K562 (cell line): ENCODE measurements around the gene NFAM1.

Experiments used
- CAMTA2 ChIP-seq: fragments of 250-450 bp; sonication (Bioruptor Pico); conservative IDR thresholded peaks from 2 replicates; pipeline ENCODE4 v1.5.1; 2022
- CHD2 ChIP-seq: IDR thresholded peaks from 2 replicates; pipeline ENCODE4 v1.6.1; 2011; ENCODE audit warnings: low read depth, low read length
- CTCF ChIP-seq, 3 experiments: IDR thresholded peaks in 2 of 3; conservative IDR thresholded peaks in 1 of 3; 2 replicates each; pipeline ENCODE4 v1.5.1; 2011 to 2012; ENCODE audit warnings: low read length in 3 of 3, mild to moderate bottlenecking in 3 of 3, control low read depth in 2 of 3, improper control_type of control experiment in 1 of 3, inconsistent platforms in 1 of 3, low read depth in 1 of 3, mixed read lengths in 1 of 3, moderate library complexity in 1 of 3; ENCODE audit not compliant: insufficient read depth in 2 of 3
- FOXP1 ChIP-seq: sonication (generic); formaldehyde crosslinking; IDR thresholded peaks from 2 replicates; pipeline ENCODE4 v1.8.0; 2022; ENCODE audit warnings: mild to moderate bottlenecking, missing genetic modification reagents
- PCBP2 ChIP-seq: fragments of 200-400 bp; formaldehyde crosslinking; IDR thresholded peaks from 2 replicates; pipeline ENCODE4 v1.6.1; 2018; ENCODE audit warnings: low read length, low read depth, mild to moderate bottlenecking, moderate library complexity; ENCODE audit not compliant: poor library complexity, severe bottlenecking
- SIN3A ChIP-seq, 2 experiments: fragments of 150-350 bp in 1 of 2; IDR thresholded peaks; 2 replicates each; pipeline ENCODE4 v1.6.1; 2011 to 2016; ENCODE audit warnings: borderline replicate concordance in 2 of 2, low read depth in 2 of 2, low read length in 2 of 2, mild to moderate bottlenecking in 2 of 2, moderate library complexity in 2 of 2; ENCODE audit not compliant: control insufficient read depth in 1 of 2

- TF ChIP-seq CAMTA2 (CRISPR knock-in tag) = no peak
- no peak for TF ChIP-seq PCBP2
- TF ChIP-seq SIN3A (IDR thresholded peaks at IDR 0.05; ENCODE audit: borderline replicate concordance in 2 of 2, control insufficient read depth in 1 of 2, low read depth in 2 of 2, low read length in 2 of 2) = no peak
- no peak for TF ChIP-seq FOXP1 (CRISPR knock-in tag)
- TF ChIP-seq CTCF (IDR thresholded peaks at IDR 0.05 in 2 of 3, conservative IDR thresholded peaks at IDR 0.05 in 1 of 3; ENCODE audit: insufficient read depth in 2 of 3, low read depth in 1 of 3, low read length in 3 of 3) = no peak
- no peak for TF ChIP-seq CHD2
Measured at GRCh38 chr22:42439021-42439567, 6.9 kb upstream of the NFAM1 start.
